ENCODE data around the gene NRF1. TPM values are rescaled to one million over a fixed set of nuclear protein-coding genes. Genes with fewer than 3 reads are reported as not detected.
"Not testable (repeated sequence)": the region's sequence is repeated elsewhere in the genome, so short reads cannot be mapped to it uniquely, and the experiment has no call there.

NRF1 gene
- total RNA-seq, 1 experiment from 2014 or later: 25.9 TPM

GRCh38 chr7:129588268-129588667 is 23.3 kb upstream of the NRF1 start:
- ChIA-PET CTCF (no interaction called here), RAD21 (ENCODE audit: low non-redundant PET in 1 of 2, low total read pairs in 2 of 2, uncharacterized antibody in 2 of 2, unreplicated experiment in 2 of 2) (no interaction called here), POLR2A (no interaction called here)
- Histone ChIP-seq H3K4me1 (ENCODE audit: control insufficient read depth in 1 of 2, insufficient read depth in 2 of 2, low read length in 2 of 2) (peaks cover 5 to 11% of the 10 kb centered on the region in 2 experiments), H3K4me2 (ENCODE audit: low read length) (no peak overlapping the region), H3K9me2 (ENCODE audit: insufficient read depth) (no peaks in the 10 kb centered on the region), H3K79me2 (ENCODE audit: insufficient read depth, low read length) (no peaks in the 10 kb centered on the region), H3K27ac (ENCODE audit: low read depth, low read length) (no peak overlapping the region), H2AFZ (ENCODE audit: low read depth, low read length, poor library complexity, severe bottlenecking) (no peak overlapping the region), H3K9ac (ENCODE audit: low read length) (no peak overlapping the region), H3K4me3 (replicated peaks in 1 of 2; ENCODE audit: low read depth in 1 of 2, low read length in 2 of 2) (no peak overlapping the region), H3K27me3 (ENCODE audit: insufficient read depth, low read length) (no peaks in the 10 kb centered on the region), H3K36me3 (ENCODE audit: control insufficient read depth in 1 of 2, insufficient read depth in 2 of 2, low read length in 2 of 2) (no peaks in the 10 kb centered on the region), H3K9me3 (ENCODE audit: control insufficient read depth in 1 of 2, insufficient read depth in 1 of 2, low read depth in 1 of 2, low read length in 2 of 2) (peaks cover 3 to 19% of the 10 kb centered on the region in 2 experiments; a peak in 1 of 4 replicates), H4K20me1 (ENCODE audit: insufficient read depth) (no peaks in the 10 kb centered on the region)
- no TSS peak for BruUV-seq (replicated peaks)
- TF ChIP-seq ELF1 (IDR thresholded peaks at IDR 0.05; ENCODE audit: borderline replicate concordance, low read depth) (no peak), POLR2AphosphoS5 (IDR thresholded peaks at IDR 0.05; ENCODE audit: low read depth, low read length) (no peak), JUND (IDR thresholded peaks at IDR 0.05) (no peak), SP1 (IDR thresholded peaks at IDR 0.05; ENCODE audit: low read depth) (no peak), TCF7L2 (IDR thresholded peaks at IDR 0.05; ENCODE audit: borderline replicate concordance, extremely low read depth, insufficient read depth, insufficient read length) (no peak), ZFX (IDR thresholded peaks at IDR 0.05) (no peak), FOSL1 (IDR thresholded peaks at IDR 0.05; ENCODE audit: low read depth) (no peak), ZNF274 (IDR thresholded peaks at IDR 0.05; ENCODE audit: low read depth, low read length) (no peak), YY1 (IDR thresholded peaks at IDR 0.05; ENCODE audit: extremely low read depth, insufficient replicate concordance, low read depth, low read length) (no peak), EGR1 (IDR thresholded peaks at IDR 0.05; ENCODE audit: low read depth) (no peak)
- intact Hi-C loops (cut with micrococcal nuclease): no loop called here
- no peak for DNase-seq (ENCODE audit: low read depth, low spot score)
- no peak for ATAC-seq

GRCh38 chr7:129591868-129592267 is 19.7 kb upstream of the NRF1 start:
- Histone ChIP-seq H3K9ac (ENCODE audit: low read length) (no peak overlapping the region), H4K20me1 (ENCODE audit: insufficient read depth) (no peaks in the 10 kb centered on the region), H3K9me3 (ENCODE audit: control insufficient read depth in 1 of 2, insufficient read depth in 1 of 2, low read depth in 1 of 2, low read length in 2 of 2) (peaks cover 0 to 4% of the 10 kb centered on the region in 2 experiments; a peak in 1 of 4 replicates), H3K4me3 (replicated peaks in 1 of 2; ENCODE audit: low read depth in 1 of 2, low read length in 2 of 2) (no peak overlapping the region), H3K9me2 (ENCODE audit: insufficient read depth) (no peaks in the 10 kb centered on the region), H3K4me1 (ENCODE audit: control insufficient read depth in 1 of 2, insufficient read depth in 2 of 2, low read length in 2 of 2) (peaks cover 14 to 30% of the 10 kb centered on the region in 2 experiments), H3K27ac (ENCODE audit: low read depth, low read length) (no peak overlapping the region), H2AFZ (ENCODE audit: low read depth, low read length, poor library complexity, severe bottlenecking) (no peak overlapping the region), H3K27me3 (ENCODE audit: insufficient read depth, low read length) (no peaks in the 10 kb centered on the region), H3K4me2 (ENCODE audit: low read length) (no peak overlapping the region), H3K79me2 (ENCODE audit: insufficient read depth, low read length) (no peaks in the 10 kb centered on the region), H3K36me3 (ENCODE audit: control insufficient read depth in 1 of 2, insufficient read depth in 2 of 2, low read length in 2 of 2) (no peaks in the 10 kb centered on the region)
- intact Hi-C loops (cut with micrococcal nuclease): no loop called here
- TF ChIP-seq TCF7L2 (IDR thresholded peaks at IDR 0.05; ENCODE audit: borderline replicate concordance, extremely low read depth, insufficient read depth, insufficient read length) (no peak), EZH2phosphoT487 (IDR thresholded peaks at IDR 0.05; ENCODE audit: borderline replicate concordance) (no peak), EZH2 (IDR thresholded peaks at IDR 0.05) (no peak), ZFX (IDR thresholded peaks at IDR 0.05) (no peak), EGR1 (IDR thresholded peaks at IDR 0.05; ENCODE audit: low read depth) (no peak), ELF1 (IDR thresholded peaks at IDR 0.05; ENCODE audit: borderline replicate concordance, low read depth) (no peak)
- ChIA-PET POLR2A (no interaction called here), RAD21 (ENCODE audit: low non-redundant PET in 1 of 2, low total read pairs in 2 of 2, uncharacterized antibody in 2 of 2, unreplicated experiment in 2 of 2) (no interaction called here), CTCF (no interaction called here)
- ATAC-seq (no peak), DNase-seq (ENCODE audit: low read depth, low spot score) (no peak)
- BruUV-seq (replicated peaks): no TSS peak

GRCh38 chr7:129596386-129596785 is 15.1 kb upstream of the NRF1 start:
- H3K4me2 ChIP-seq (ENCODE audit: low read length); H3K79me2 ChIP-seq (ENCODE audit: insufficient read depth, low read length); intact Hi-C loops (cut with micrococcal nuclease); H3K27ac ChIP-seq (ENCODE audit: low read depth, low read length); H4K20me1 ChIP-seq (ENCODE audit: insufficient read depth); DNase-seq (ENCODE audit: low read depth, low spot score); H2AFZ ChIP-seq (ENCODE audit: low read depth, low read length, poor library complexity, severe bottlenecking); BruUV-seq (replicated peaks); CTCF ChIA-PET; H3K36me3 ChIP-seq (ENCODE audit: control insufficient read depth in 1 of 2, insufficient read depth in 2 of 2, low read length in 2 of 2); H3K4me3 ChIP-seq (replicated peaks in 1 of 2; ENCODE audit: low read depth in 1 of 2, low read length in 2 of 2); H3K9ac ChIP-seq (ENCODE audit: low read length); POLR2A ChIA-PET; ATAC-seq; H3K9me2 ChIP-seq (ENCODE audit: insufficient read depth); H3K9me3 ChIP-seq (ENCODE audit: control insufficient read depth in 1 of 2, insufficient read depth in 1 of 2, low read depth in 1 of 2, low read length in 2 of 2); RAD21 ChIA-PET (ENCODE audit: low non-redundant PET in 1 of 2, low total read pairs in 2 of 2, uncharacterized antibody in 2 of 2, unreplicated experiment in 2 of 2); H3K27me3 ChIP-seq (ENCODE audit: insufficient read depth, low read length): not testable (repeated sequence)
- peaks cover 14 to 25% of the 10 kb centered on the region in 2 experiments for H3K4me1 ChIP-seq (ENCODE audit: control insufficient read depth in 1 of 2, insufficient read depth in 2 of 2, low read length in 2 of 2)
